MCF 10A (cell line): Measurements from ENCODE around the gene GRP. TPM values are rescaled to one million over a fixed set of nuclear protein-coding genes. Genes with fewer than 3 reads are reported as not detected.

Experiments
- BruUV-seq: library from RNA; stranded (reverse); fragments of 400-500 nt; replicated peaks from 2 replicates; lab custom pipeline; 2021; lab: Mats Ljungman, UMichigan
- CTCF ChIA-PET: fragments of 300-600 bp; sonication (Branson Sonifier 250); formaldehyde crosslinking; extraction: SDS; loops from one replicate; lab custom pipeline; 2021; ENCODE audit warnings: antibody characterized with exemption, inconsistent platforms; lab: Yijun Ruan, JAX
- POLR2A ChIA-PET: fragments of 300-600, 350-650 bp; sonication (Branson Sonifier 250); formaldehyde crosslinking; extraction: SDS; loops from one replicate; lab custom pipeline; 2020; ENCODE audit warnings: antibody characterized with exemption, inconsistent platforms; lab: Yijun Ruan, JAX
- DNase-seq: peaks from one replicate; pipeline ENCODE4 v3.0.0-alpha.2; 2018; ENCODE audit not compliant: unreplicated experiment
- H3K27ac Mint-ChIP-seq: one replicate; pipeline ENCODE4 v1.8.0; 2022; ENCODE audit warnings: mild to moderate bottlenecking, low read depth, mixed read lengths; ENCODE audit not compliant: unreplicated experiment
- H3K27me3 Mint-ChIP-seq: one replicate; pipeline ENCODE4 v1.8.0; 2022; ENCODE audit warnings: mixed read lengths; ENCODE audit not compliant: insufficient read depth, unreplicated experiment
- H3K36me3 Mint-ChIP-seq: one replicate; pipeline ENCODE4 v1.8.0; 2022; ENCODE audit warnings: mild to moderate bottlenecking, moderate library complexity, mixed read lengths; ENCODE audit not compliant: insufficient read depth, unreplicated experiment
- H3K4me1 Mint-ChIP-seq: one replicate; pipeline ENCODE4 v1.8.0; 2022; ENCODE audit warnings: mixed read lengths; ENCODE audit not compliant: insufficient read depth, unreplicated experiment
- H3K4me3 Mint-ChIP-seq: one replicate; pipeline ENCODE4 v1.8.0; 2022; ENCODE audit warnings: mild to moderate bottlenecking, moderate library complexity, mixed read lengths; ENCODE audit not compliant: unreplicated experiment
- H3K9me3 Mint-ChIP-seq: one replicate; pipeline ENCODE4 v1.8.0; 2022; ENCODE audit warnings: mixed read lengths; ENCODE audit not compliant: unreplicated experiment
- intact Hi-C: fragments of 100-400 bp; cut with micrococcal nuclease; formaldehyde crosslinking; loops from 2 replicates; pipeline ENCODE4 v1.14.1; 2022
- total RNA-seq: library from RNA; stranded (reverse); gene quantifications from 2 replicates; pipeline ENCODE4 v1.2.3, GENCODE V29; 2022
- TF ChIP-seq, protein P1 (sequence below): fragments of 200-600 bp; IDR thresholded peaks from one replicate; pipeline ENCODE4 v1.8.0; 2022; ENCODE audit warnings: antibody characterized with exemption, mild to moderate bottlenecking; ENCODE audit not compliant: unreplicated experiment

GRP gene
- total RNA-seq, 1 experiment from 2014 or later, result not detected

DNA sequence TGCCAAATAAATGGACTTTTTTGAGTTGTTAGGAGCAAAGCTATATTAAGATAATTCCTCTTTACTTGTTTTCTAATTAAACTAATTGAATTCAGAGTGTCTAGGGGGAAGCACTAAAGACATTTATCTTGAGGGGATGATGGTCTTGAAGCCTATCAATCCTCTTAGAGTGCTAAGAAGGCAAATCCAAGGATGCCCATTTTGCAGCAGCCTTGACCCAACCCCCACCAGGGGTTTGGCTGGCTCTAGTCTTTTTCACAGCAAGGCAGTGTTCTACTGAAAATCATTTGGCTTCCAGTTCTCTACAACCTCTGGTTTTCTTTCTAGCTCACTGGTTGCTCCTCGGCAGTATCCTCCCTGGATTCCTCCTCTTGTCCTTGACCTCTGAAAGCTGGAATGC lies 59.8 kb downstream of the GRP start:
- no TSS peak for BruUV-seq
- Mint-ChIP-seq H3K36me3 (peaks cover 6% of the 10 kb centered on the region), H3K27me3 (peaks cover 5% of the 10 kb centered on the region), H3K9me3 (no peaks in the 10 kb centered on the region), H3K4me1 (no peaks in the 10 kb centered on the region), H3K4me3 (no peak overlapping the region), H3K27ac (no peak overlapping the region)
- ChIA-PET CTCF (interaction anchor here (0.5 kb wide), 1 partner anchor 41 kb away, joined by 3 read pairs; no protein-coding TSS in a partner anchor), POLR2A (no interaction called here)
- intact Hi-C loops, result no loop called here
- TF ChIP-seq, protein P1, sequence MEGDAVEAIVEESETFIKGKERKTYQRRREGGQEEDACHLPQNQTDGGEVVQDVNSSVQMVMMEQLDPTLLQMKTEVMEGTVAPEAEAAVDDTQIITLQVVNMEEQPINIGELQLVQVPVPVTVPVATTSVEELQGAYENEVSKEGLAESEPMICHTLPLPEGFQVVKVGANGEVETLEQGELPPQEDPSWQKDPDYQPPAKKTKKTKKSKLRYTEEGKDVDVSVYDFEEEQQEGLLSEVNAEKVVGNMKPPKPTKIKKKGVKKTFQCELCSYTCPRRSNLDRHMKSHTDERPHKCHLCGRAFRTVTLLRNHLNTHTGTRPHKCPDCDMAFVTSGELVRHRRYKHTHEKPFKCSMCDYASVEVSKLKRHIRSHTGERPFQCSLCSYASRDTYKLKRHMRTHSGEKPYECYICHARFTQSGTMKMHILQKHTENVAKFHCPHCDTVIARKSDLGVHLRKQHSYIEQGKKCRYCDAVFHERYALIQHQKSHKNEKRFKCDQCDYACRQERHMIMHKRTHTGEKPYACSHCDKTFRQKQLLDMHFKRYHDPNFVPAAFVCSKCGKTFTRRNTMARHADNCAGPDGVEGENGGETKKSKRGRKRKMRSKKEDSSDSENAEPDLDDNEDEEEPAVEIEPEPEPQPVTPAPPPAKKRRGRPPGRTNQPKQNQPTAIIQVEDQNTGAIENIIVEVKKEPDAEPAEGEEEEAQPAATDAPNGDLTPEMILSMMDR, result no peak
- DNase-seq, result no peak

Other genes starting within 250 kb of the GRP start
- gene SEC11C, start 80.3 kb upstream of the GRP start, total RNA-seq, result 168 and 272 TPM in 2 replicates
- gene RAX, start 53.3 kb downstream of the GRP start, total RNA-seq, result not detected in 2 replicates
- gene CPLX4, start 98.5 kb downstream of the GRP start, total RNA-seq, result not detected in 2 replicates
- 168 and 227 TPM in 2 replicates for gene LMAN1, start 139.1 kb downstream of the GRP start, total RNA-seq